NT2/D1 (cell line): Measurements from ENCODE around the gene ZNF221.

Experiments used
- SUZ12 ChIP-seq: IDR thresholded peaks from 2 replicates; pipeline ENCODE4 v1.6.1; 2011; ENCODE audit not compliant: insufficient read length, insufficient read depth; ENCODE audit errors: extremely low read depth
- YY1 ChIP-seq: IDR thresholded peaks from 2 replicates; pipeline ENCODE4 v1.6.1; 2011; ENCODE audit not compliant: insufficient read length, insufficient read depth
- ZNF274 ChIP-seq: IDR thresholded peaks from 2 replicates; pipeline ENCODE4 v1.6.1; 2011; ENCODE audit warnings: mild to moderate bottlenecking, low read depth, low read length

GRCh38 chr19:43936188-43936587 lies 14.8 kb upstream of the ZNF221 start:
- TF ChIP-seq ZNF274, result no peak
- TF ChIP-seq YY1, result no peak
- no peak for TF ChIP-seq SUZ12
